GM18511 (cell line): ENCODE results near the gene CALCB.
"Not testable (repeated sequence)": the region's sequence is repeated elsewhere in the genome, so short reads cannot be mapped to it uniquely, and the experiment has no call there.

Source experiments
- ATAC-seq: cut with Tn5 transposase; IDR thresholded peaks from one replicate; pipeline ENCODE4 v1.9.1; 2021; ENCODE audit warnings: mild to moderate bottlenecking, moderate library complexity; ENCODE audit not compliant: unreplicated experiment

The CALCB gene

DNA sequence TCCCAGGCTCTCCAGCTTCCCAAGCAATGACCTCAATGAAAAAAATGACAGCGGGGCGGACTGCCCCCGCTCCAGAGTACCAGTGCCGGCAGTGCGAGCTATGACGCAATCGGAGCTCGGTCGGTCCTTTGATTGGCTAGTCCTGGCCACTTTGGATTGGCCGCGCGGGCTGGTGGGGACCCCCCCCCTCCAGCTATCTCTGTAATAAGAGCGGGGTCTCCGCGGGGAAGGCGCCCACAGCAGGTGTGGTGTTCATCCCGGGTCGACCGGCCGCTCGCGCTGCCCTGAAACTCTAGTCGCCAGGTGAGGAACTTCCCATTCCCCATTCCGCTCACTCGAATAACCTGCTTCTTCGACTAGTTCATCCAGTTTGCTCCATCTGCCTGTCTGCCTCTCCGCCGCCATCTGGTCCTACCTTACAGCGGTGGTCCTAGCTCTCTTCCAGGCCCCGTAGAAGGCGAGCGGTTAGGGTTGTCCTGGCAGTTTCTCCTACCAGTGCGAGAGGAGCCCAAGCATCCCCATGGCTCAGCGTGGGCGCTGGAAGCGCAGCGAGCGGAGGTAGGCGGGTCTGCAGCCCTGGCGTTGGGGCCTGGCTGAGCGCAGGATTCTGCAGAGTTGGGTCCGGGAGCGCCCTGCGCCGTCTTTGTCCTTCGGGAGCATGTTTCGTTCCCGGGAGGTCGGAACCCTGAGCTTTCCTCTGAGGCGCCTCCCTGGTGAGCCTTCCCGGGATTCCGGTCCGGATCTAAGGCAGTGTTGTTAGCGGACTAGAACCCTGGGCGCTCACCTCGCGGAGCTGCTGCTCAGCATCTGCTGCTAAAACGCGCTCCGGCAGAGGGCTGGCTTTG, at the start of gene CALCB:
Gene CALCB (plus strand): TSS at position 233 of the 845 bp plus-strand sequence. CDS start 1,126 bp downstream, outside the sequence.
- ATAC-seq = no peak

DNA sequence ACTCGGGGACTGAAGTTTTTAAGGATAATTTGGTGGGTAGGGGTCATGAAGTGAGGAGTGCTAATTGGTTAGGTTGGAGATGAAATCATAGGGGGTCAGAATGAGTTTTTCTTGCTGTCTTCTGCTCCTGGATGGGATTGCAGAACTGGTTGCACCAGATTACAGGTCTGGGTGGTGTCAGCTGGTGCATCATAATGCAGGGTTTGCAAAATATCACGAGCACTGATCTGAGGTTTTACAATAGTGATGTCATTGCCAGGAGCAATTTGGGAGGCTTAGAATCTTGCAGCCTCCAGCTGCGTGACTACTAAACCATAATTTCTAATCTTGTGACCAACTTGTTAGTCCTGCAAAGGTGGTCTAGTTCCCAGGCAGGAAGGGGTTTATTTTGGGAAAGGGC, 46.4 kb upstream of the CALCB start:
- no peak for ATAC-seq

- ATAC-seq = no peak
Measured at GRCh38 chr11:15027956-15028355, 45.4 kb upstream of the CALCB start.

GRCh38 chr11:15028379-15028778, 45.0 kb upstream of the CALCB start:
- no peak for ATAC-seq

- ATAC-seq = not testable (repeated sequence)
Measured at GRCh38 chr11:15031945-15032344, 41.4 kb upstream of the CALCB start.

GRCh38 chr11:15034687-15035267, 38.6 kb upstream of the CALCB start:
- ATAC-seq = no peak

- no peak for ATAC-seq
Measured at GRCh38 chr11:15035283-15035682, 38.1 kb upstream of the CALCB start.

GRCh38 chr11:15038963-15039362, 34.4 kb upstream of the CALCB start:
- ATAC-seq = no peak

GRCh38 chr11:15045209-15045608, 28.2 kb upstream of the CALCB start:
- ATAC-seq = no peak

- ATAC-seq = no peak
Measured at GRCh38 chr11:15045891-15046290, 27.5 kb upstream of the CALCB start.

- ATAC-seq = not testable (repeated sequence)
Measured at GRCh38 chr11:15046673-15047072, 26.7 kb upstream of the CALCB start.

DNA sequence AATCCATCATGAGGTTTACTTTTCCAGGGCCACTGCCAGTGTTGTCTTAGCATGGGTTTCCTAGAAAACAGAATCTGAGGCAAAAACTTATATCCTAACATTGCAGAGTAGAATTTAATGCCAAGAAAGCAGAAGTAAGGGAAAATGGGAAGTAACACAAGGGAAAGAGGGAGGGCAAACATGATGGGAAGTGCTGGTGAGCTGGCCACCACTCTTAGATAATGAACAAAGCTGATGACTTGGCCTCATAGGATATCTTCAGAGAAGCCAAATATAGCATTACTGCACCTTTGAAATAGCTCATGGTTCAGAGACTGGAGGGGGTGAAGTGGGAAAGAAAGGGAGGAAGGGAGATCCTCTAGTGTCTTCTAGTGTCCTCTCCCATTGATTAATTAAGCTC, 24.8 kb upstream of the CALCB start:
- ATAC-seq = no peak

- no peak for ATAC-seq
Measured at GRCh38 chr11:15053191-15053685, 20.2 kb upstream of the CALCB start.

- no peak for ATAC-seq
Measured at GRCh38 chr11:15055620-15056356, 17.6 kb upstream of the CALCB start.

DNA sequence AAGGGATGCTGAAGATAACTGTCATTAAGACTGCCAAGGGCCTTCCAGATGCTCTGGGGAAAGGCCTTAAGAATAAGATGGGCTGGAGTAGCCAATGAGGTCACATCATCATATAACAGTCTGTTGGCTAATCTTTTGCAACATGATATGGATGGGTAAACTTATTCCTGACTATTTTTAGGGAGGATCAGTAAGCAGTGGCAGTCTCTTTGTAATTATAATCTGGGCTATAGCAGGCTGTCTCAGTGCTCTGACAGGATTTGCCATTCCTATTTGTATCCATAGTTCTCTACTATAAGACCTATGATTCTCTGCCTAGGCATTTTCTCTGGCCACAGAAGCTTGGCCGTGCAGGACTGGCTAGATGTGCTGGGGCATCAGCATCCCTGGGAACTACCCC, 16.1 kb upstream of the CALCB start:
- ATAC-seq = no peak

DNA sequence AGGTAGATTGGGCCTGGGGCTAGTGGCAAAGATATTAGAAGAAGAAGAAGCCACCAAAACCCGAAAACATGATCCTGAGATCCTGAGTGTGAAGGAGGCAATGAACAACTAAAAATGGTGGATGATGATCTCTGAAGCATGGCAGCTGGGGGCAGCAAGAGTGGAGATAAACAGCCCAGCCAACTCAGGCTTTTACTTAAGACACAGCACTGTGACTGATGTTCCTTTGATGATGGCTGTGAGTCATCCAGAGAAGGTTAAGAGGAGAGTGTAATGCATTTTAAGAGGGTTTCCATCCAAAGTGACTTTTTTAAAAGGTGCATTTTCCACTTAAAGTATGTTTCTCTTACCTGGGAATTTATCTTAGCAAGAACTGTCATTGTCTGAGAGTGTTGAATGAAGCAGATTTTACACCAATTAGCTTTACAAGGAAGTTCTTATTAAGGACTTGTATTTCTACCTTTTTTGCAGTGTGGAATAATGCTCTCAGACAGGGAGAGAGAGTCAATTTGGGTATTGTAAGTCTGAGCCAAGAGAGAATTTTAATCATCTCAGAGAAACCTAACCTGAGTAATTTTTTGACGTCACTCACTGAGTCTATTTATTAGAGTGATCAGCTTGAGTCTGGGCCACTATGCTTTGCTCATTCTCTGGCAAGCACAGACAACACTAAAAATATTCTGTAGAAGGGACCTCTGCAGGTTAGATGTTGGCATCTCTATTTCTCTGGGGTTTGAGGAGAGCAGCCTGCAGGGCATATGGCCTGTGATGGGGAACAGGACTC, 14.1 kb upstream of the CALCB start:
- no peak for ATAC-seq

GRCh38 chr11:15062599-15062998, 10.8 kb upstream of the CALCB start:
- ATAC-seq = no peak

- not testable (repeated sequence) for ATAC-seq
Measured at GRCh38 chr11:15069751-15070150, 3.6 kb upstream of the CALCB start.

DNA sequence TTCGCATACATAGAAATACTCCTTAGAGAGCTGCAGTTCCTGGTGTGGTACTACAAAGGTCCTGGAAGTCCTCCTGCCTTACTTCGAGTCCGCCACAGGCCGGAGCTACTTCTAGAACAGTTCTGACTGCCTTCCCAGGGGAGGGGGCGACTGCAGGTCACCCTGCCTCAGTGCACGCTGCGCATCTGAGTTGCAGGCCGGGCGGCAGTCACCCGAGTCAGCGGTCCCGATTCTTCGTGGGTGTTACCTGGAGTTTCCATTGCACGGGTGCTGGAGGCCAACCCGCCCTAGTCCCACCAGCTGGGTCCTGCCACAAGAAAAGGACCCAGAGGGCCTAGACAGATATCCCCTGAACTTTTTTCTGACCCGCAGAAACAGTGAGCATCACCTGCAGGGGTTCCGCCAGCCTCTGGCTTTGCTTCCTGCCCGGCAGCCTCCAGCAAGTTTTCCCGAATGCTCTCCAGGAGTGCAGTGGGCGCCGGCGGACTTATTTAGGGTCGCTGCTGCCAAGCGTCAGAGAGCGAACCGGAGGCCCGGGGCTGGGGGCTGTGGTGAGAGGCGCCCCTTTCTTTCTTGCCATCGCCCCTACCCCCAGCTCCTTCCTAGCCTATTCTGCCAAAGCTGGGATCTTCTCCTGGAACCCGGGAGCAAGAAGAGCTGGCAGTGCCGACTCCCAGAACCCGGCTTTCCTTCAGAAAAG, 1.7 kb upstream of the CALCB start:
- ATAC-seq = no peak

DNA sequence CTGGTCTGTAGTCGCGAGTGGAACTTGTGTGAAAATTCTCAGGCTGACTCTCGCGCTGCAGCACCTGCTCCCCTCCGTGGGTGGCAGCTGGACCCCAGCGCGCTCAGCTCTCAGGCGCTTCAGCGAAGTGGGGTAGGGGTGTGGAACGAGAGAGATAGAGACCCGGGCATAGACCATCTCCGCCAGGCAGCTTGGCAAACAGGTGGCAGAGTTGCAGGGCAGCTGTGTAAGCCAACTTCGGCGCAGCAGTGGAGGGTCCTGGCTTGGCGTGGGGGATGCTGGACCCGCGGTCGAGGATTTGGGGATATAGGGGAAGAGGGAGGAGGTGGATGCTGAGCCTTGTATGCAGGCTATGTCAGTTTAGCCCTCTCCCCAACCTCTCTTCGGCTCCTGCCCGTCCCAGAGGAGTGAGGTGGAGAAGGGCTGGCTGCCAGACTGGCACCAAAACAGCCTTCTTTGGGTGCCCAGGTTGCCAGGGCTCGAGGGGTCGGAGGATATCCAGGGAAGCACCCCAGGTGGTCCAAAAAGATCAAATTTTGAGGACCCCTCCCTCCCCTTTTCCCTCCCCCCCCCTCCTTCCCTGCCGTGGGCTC, 746 bp upstream of the CALCB start:
- ATAC-seq = no peak
